IMR-90 (cell line): Measurements from ENCODE around the gene FAM83C. TPM values are rescaled to one million over a fixed set of nuclear protein-coding genes. Genes with fewer than 3 reads are reported as not detected.

Source experiments
- ATAC-seq: fragments of 200-7000 bp; cut with Tn5 transposase; 2 replicates; pipeline ENCODE4 v1.9.1; 2020; ENCODE audit warnings: low read depth, mild to moderate bottlenecking, moderate library complexity
- BruUV-seq: library from RNA; stranded (reverse); fragments of 400-500 nt; replicated peaks from 2 replicates; lab custom pipeline; 2021; lab: Mats Ljungman, UMichigan
- CTCF ChIA-PET: fragments of 300-600 bp; formaldehyde crosslinking; extraction: SDS; loops from one replicate; lab custom pipeline; 2021; ENCODE audit warnings: antibody characterized with exemption; lab: Yijun Ruan, JAX
- POLR2A ChIA-PET: fragments of 300-600 bp; sonication (Branson Sonifier 250); formaldehyde crosslinking; loops from one replicate; lab custom pipeline; 2022; ENCODE audit warnings: antibody characterized with exemption; ENCODE audit not compliant: unreplicated experiment; lab: Charles Lee
- DNase-seq: peaks from one replicate; pipeline ENCODE4 v3.0.0; 2013
- H2AFZ ChIP-seq: replicated peaks from 2 replicates; pipeline ENCODE3; 2013; ENCODE audit warnings: low read length, mild to moderate bottlenecking; ENCODE audit not compliant: poor library complexity
- H2AK5ac ChIP-seq: 2 replicates; pipeline ENCODE4 v1.6.1; 2013; ENCODE audit warnings: low read depth, low read length, inconsistent platforms
- H2AK9ac ChIP-seq: replicated peaks from 2 replicates; pipeline ENCODE3; 2013; ENCODE audit warnings: mild to moderate bottlenecking, low read depth, low read length, moderate library complexity; ENCODE audit not compliant: poor library complexity
- H2BK120ac ChIP-seq: 2 replicates; pipeline ENCODE4 v1.6.1; 2013; ENCODE audit warnings: low read depth, low read length, inconsistent platforms
- H2BK15ac ChIP-seq: 3 replicates; pipeline ENCODE4 v1.6.1; 2013; ENCODE audit warnings: low read depth, low read length, inconsistent platforms
- H2BK20ac ChIP-seq: 2 replicates; pipeline ENCODE4 v1.6.1; 2013; ENCODE audit warnings: low read depth, mild to moderate bottlenecking, inconsistent platforms, low read length, moderate library complexity
- H2BK5ac ChIP-seq: 2 replicates; pipeline ENCODE4 v1.6.1; 2013; ENCODE audit warnings: mild to moderate bottlenecking, low read depth, low read length, inconsistent platforms; ENCODE audit not compliant: poor library complexity, severe bottlenecking
- H3K14ac ChIP-seq: replicated peaks from 2 replicates; pipeline ENCODE4 v1.6.1; 2013; ENCODE audit warnings: low read depth, low read length, inconsistent platforms
- H3K18ac ChIP-seq: 2 replicates; pipeline ENCODE4 v1.6.1; 2013; ENCODE audit warnings: low read depth, low read length, control low read depth
- H3K23ac ChIP-seq: 2 replicates; pipeline ENCODE4 v1.6.1; 2013; ENCODE audit warnings: low read depth, low read length, inconsistent platforms
- H3K27ac ChIP-seq: 2 replicates; pipeline ENCODE4 v1.5.1; 2013; ENCODE audit warnings: mild to moderate bottlenecking, control low read depth, low read length; ENCODE audit not compliant: insufficient read depth
- H3K27me3 ChIP-seq: 2 replicates; pipeline ENCODE4 v1.6.1; 2013; ENCODE audit warnings: low read length; ENCODE audit not compliant: control insufficient read depth, insufficient read depth
- H3K36me3 ChIP-seq: 2 replicates; pipeline ENCODE4 v1.6.1; 2013; ENCODE audit warnings: low read length, mixed read lengths; ENCODE audit not compliant: control insufficient read depth, insufficient read depth
- H3K4ac ChIP-seq: 2 replicates; pipeline ENCODE4 v1.6.1; 2013; ENCODE audit warnings: low read depth, low read length, inconsistent platforms
- H3K4me1 ChIP-seq: 2 replicates; pipeline ENCODE4 v1.6.1; 2013; ENCODE audit warnings: low read length, mixed read lengths; ENCODE audit not compliant: control insufficient read depth, insufficient read depth
- H3K4me2 ChIP-seq: 2 replicates; pipeline ENCODE4 v1.6.1; 2013; ENCODE audit warnings: low read depth, mild to moderate bottlenecking, control low read depth, low read length, moderate library complexity
- H3K4me3 ChIP-seq: 2 replicates; pipeline ENCODE4 v1.5.1; 2013; ENCODE audit warnings: low read depth, mild to moderate bottlenecking, control low read depth, low read length, moderate library complexity; ENCODE audit not compliant: insufficient read depth
- H3K56ac ChIP-seq: 2 replicates; pipeline ENCODE4 v1.6.1; 2013; ENCODE audit warnings: low read length, inconsistent platforms; ENCODE audit not compliant: insufficient read depth; ENCODE audit errors: extremely low read depth
- H3K79me1 ChIP-seq, 2 experiments: 2 replicates each; pipeline ENCODE4 v1.6.1; 2013; ENCODE audit warnings: low read length in 2 of 2, inconsistent platforms in 1 of 2, low read depth in 1 of 2
- H3K9ac ChIP-seq: 2 replicates; pipeline ENCODE4 v1.6.1; 2013; ENCODE audit warnings: low read depth, low read length, control low read depth
- H3K9me1 ChIP-seq: 2 replicates; pipeline ENCODE4 v1.6.1; 2013; ENCODE audit warnings: low read length, inconsistent platforms; ENCODE audit not compliant: insufficient read depth
- H3K9me3 ChIP-seq: 2 replicates; pipeline ENCODE4 v1.6.1; 2013; ENCODE audit warnings: low read length; ENCODE audit not compliant: control insufficient read depth, insufficient read depth
- H4K20me1 ChIP-seq: 2 replicates; pipeline ENCODE4 v1.6.1; 2013; ENCODE audit warnings: low read length, inconsistent platforms; ENCODE audit not compliant: insufficient read depth
- H4K5ac ChIP-seq: 2 replicates; pipeline ENCODE4 v1.6.1; 2013; ENCODE audit warnings: mild to moderate bottlenecking, low read depth, low read length, control low read depth
- H4K8ac ChIP-seq, 2 experiments: 2 replicates each; pipeline ENCODE4 v1.6.1; 2013; ENCODE audit warnings: low read depth in 2 of 2, low read length in 2 of 2, control low read depth in 1 of 2, inconsistent platforms in 1 of 2
- H4K91ac ChIP-seq: 2 replicates; pipeline ENCODE4 v1.6.1; 2013; ENCODE audit warnings: low read depth, low read length, inconsistent platforms; ENCODE audit not compliant: insufficient read depth
- CHD1 ChIP-seq: IDR thresholded peaks from 2 replicates; pipeline ENCODE4 v1.6.1; 2012; ENCODE audit warnings: low read depth, low read length, improper control_type of control experiment
- CTCF ChIP-seq: conservative IDR thresholded peaks from 2 replicates; pipeline ENCODE4 v1.5.1; 2012; ENCODE audit warnings: mild to moderate bottlenecking, low read depth, low read length, improper control_type of control experiment
- MAFK ChIP-seq: IDR thresholded peaks from 2 replicates; pipeline ENCODE4 v1.6.1; 2012; ENCODE audit warnings: low read depth, low read length, improper control_type of control experiment
- MXI1 ChIP-seq: IDR thresholded peaks from 2 replicates; pipeline ENCODE4 v1.6.1; 2012; ENCODE audit warnings: low read depth, mild to moderate bottlenecking, low read length, moderate library complexity, borderline replicate concordance
- WGBS, 2 experiments: methylation state at CpG; one replicate each; pipeline versions ENCODE4 v1.1.5 to v1.1.7; 2013; ENCODE audit warnings: missing lambda C conversion rate in 2 of 2; ENCODE audit not compliant: insufficient read length in 1 of 2; ENCODE audit errors: extremely low coverage in 2 of 2; 5-methylcytosine and 5-hydroxymethylcytosine counted together
- dilution Hi-C: fragments of 300-500 bp; cut with HindIII; formaldehyde crosslinking; loops from one replicate; pipeline ENCODE4 v1.14.3; 2018; ENCODE audit warnings: low sequenced_read_pairs; ENCODE audit not compliant: unreplicated experiment
- in situ Hi-C: fragments of 300-500 bp; cut with MboI; formaldehyde crosslinking; loops from 3 replicates; pipeline ENCODE4 v1.14.3; 2019; ENCODE audit warnings: low sequenced_read_pairs, inconsistent platforms, mixed read lengths
- intact Hi-C: fragments of 100-400 bp; cut with micrococcal nuclease; formaldehyde crosslinking; loops from 2 replicates; pipeline ENCODE4 v1.10.0; 2022
- polyA plus RNA-seq, 3 experiments: library from polyadenylated mRNA; depleted of rRNA; stranded (reverse); fragments of >200 nt; gene quantifications; 2 replicates each; pipeline ENCODE4 v1.2.3, GENCODE V29; 2012; ENCODE audit warnings: low replicate concordance in 1 of 3
- total RNA-seq: library from RNA; depleted of rRNA; stranded (reverse); fragments of >200 nt; gene quantifications from 2 replicates; pipeline ENCODE4 v1.2.3, GENCODE V29; 2012

Gene FAM83C
- total and polyA plus RNA-seq, 2 of the 4 experiments (the other 2 are of a cell fraction), result 0.02 TPM; not detected in 1

GRCh38 chr20:35333606-35334005, 41.4 kb upstream of the FAM83C start:
- POLR2A ChIA-PET, result no interaction called here

More at GRCh38 chr20:35333606-35334005, 41.4 kb upstream of the FAM83C start:
- Histone ChIP-seq H3K9me1 (peaks cover 6% of the 10 kb centered on the region; the same call in 1 of the 2 replicates), H3K27ac (peak overlapping the region; percentile 32; the same call in 1 of the 2 replicates), H2BK15ac (peak overlapping the region; percentile 52; the same call in 2 of the 3 replicates), H2AK9ac (peak overlapping the region; percentile 47), H4K5ac (peak overlapping the region; percentile 30; the same call in 1 of the 2 replicates), H3K56ac (no peak overlapping the region), H3K27me3 (no peaks in the 10 kb centered on the region), H3K4ac (peak overlapping the region; percentile 22), H3K14ac (peak overlapping the region; percentile 62), H3K4me2 (peak overlapping the region; percentile 32; the same call in 1 of the 2 replicates), H2BK5ac (no peak overlapping the region), H3K23ac (peak overlapping the region; percentile 50; the same call in 1 of the 2 replicates), H2AFZ (no peak overlapping the region), H3K9ac (no peak overlapping the region), H4K20me1 (no peaks in the 10 kb centered on the region), H4K8ac (peak overlapping the region; percentile 30 to 63; a peak in 2 of 4 replicates), H2AK5ac (peak overlapping the region; percentile 45; the same call in 1 of the 2 replicates), H3K9me3 (no peaks in the 10 kb centered on the region), H4K91ac (peak overlapping the region; percentile 45), H2BK120ac (peak overlapping the region; percentile 55), H3K4me3 (no peak overlapping the region), H3K4me1 (peaks cover 22% of the 10 kb centered on the region), H3K18ac (0 out of 2 replicates have a peak overlapping the region, but pooled peaks have one; percentile 24), H3K79me1 (peaks cover 2 to 14% of the 10 kb centered on the region in 2 experiments; a peak in 3 of 4 replicates), H2BK20ac (peak overlapping the region; percentile 64; the same call in 1 of the 2 replicates), H3K36me3 (0 out of 2 replicates have a peak, but pooled peaks cover 2% of the 10 kb centered on the region)
- intact Hi-C loops, result no loop called here
- peak; percentile 40 for ATAC-seq
- TF ChIP-seq MXI1, result no peak
- TF ChIP-seq CTCF, result no peak
- TF ChIP-seq MAFK, result no peak
- TF ChIP-seq CHD1, result no peak
- in situ Hi-C loops, result no loop called here
- dilution Hi-C loops, result no loop called here
- no TSS peak for BruUV-seq
- CTCF ChIA-PET, result no interaction called here
- WGBS, 2 experiments, result no CpG with 5 or more reads among the region's 4 CpGs
- DNase-seq, result no peak
